Activated naive CD4-positive, alpha-beta T cell treated with anti-CD3 and anti-CD28 coated beads, Interleukin-2, amount 50 U/mL, for 72 hours (primary cell): ENCODE results near the gene NDC1. TPM values are rescaled to one million over a fixed set of nuclear protein-coding genes. Genes with fewer than 3 reads are reported as not detected.

Experiments used
- total RNA-seq, 2 donors: library from RNA; stranded (reverse); gene quantifications; one replicate each; pipeline ENCODE4 v1.2.3, GENCODE V29; 2022

The NDC1 gene
- total RNA-seq, 2 donors from 2014 or later: 17.0 to 33.3 TPM

Other genes starting within 250 kb of the NDC1 start
- gene GLIS1, start 99.1 kb downstream of the NDC1 start, total RNA-seq: not detected
- 10 to 100 TPM; 18.1 to 21.8 TPM for gene YIPF1, start 51.5 kb upstream of the NDC1 start, total RNA-seq
- gene DIO1, start 55.9 kb upstream of the NDC1 start, total RNA-seq: not detected
- 10 to 100 TPM; 61.3 to 73.0 TPM for gene IFT25, start 107.4 kb upstream of the NDC1 start, total RNA-seq
- 10 to 100 TPM; 31.6 to 35.8 TPM for gene LRRC42, start 108.1 kb upstream of the NDC1 start, total RNA-seq
- gene LDLRAD1, start 179.9 kb upstream of the NDC1 start, total RNA-seq: not detected
- 100 to 1,000 TPM; 132 to 164 TPM for gene TMEM59, start 214.9 kb upstream of the NDC1 start, total RNA-seq
- 10 to 100 TPM; 11.8 to 19.4 TPM for gene TCEANC2, start 215.3 kb upstream of the NDC1 start, total RNA-seq